IgD-negative memory B cell (primary cell): ENCODE data around the gene LPAR4. TPM values are rescaled to one million over a fixed set of nuclear protein-coding genes. Genes with fewer than 3 reads are reported as not detected.
A peak's percentile ranks its signal among the peaks of the same experiment; 100 is the strongest.

ENCODE experiments used
- H3K27ac Mint-ChIP-seq, 3 donors: one replicate each; pipeline ENCODE4 v1.8.0; 2020 to 2022; ENCODE audit warnings: mild to moderate bottlenecking in 3 of 3, mixed read lengths in 3 of 3, moderate library complexity in 1 of 3
- H3K27me3 Mint-ChIP-seq: one replicate; pipeline ENCODE4 v1.8.0; 2021; ENCODE audit warnings: mixed read lengths
- H3K36me3 Mint-ChIP-seq: one replicate; pipeline ENCODE4 v1.8.0; 2020; ENCODE audit warnings: mild to moderate bottlenecking, mixed read lengths
- H3K4me1 Mint-ChIP-seq, 3 donors: one replicate each; pipeline ENCODE4 v1.8.0; 2020 to 2022; ENCODE audit warnings: mixed read lengths in 3 of 3, mild to moderate bottlenecking in 1 of 3
- H3K4me3 Mint-ChIP-seq, 4 donors: one replicate each; pipeline ENCODE4 v1.8.0; 2020 to 2022; ENCODE audit warnings: mild to moderate bottlenecking in 4 of 4, mixed read lengths in 4 of 4, moderate library complexity in 3 of 4
- H3K9me3 Mint-ChIP-seq, 3 donors: one replicate each; pipeline ENCODE4 v1.8.0; 2020 to 2021; ENCODE audit warnings: mixed read lengths in 3 of 3, mild to moderate bottlenecking in 1 of 3
- polyA plus RNA-seq: library from polyadenylated mRNA; unstranded; fragments of 300-500 nt; fragmentation: Illumina TruSeq; gene quantifications from one replicate; pipeline ENCODE4 v1.2.3, GENCODE V29; 2021

Gene LPAR4
- polyA plus RNA-seq: not detected

GRCh38 chrX:78747489-78747888 is at the start of gene LPAR4:
Gene LPAR4, plus strand, starts transcription at chrX:78747720. Its CDS starts 7,150 bp downstream, at chrX:78754870.
- Mint-ChIP-seq H3K9me3 (no peaks in the 10 kb centered on the region), H3K27me3 (peaks cover 5% of the 10 kb centered on the region), H3K4me1 (peaks cover 0 to 5% (median 1%) of the 10 kb centered on the region in 3 donors), H3K36me3 (no peaks in the 10 kb centered on the region), H3K27ac (no peak within 1 kb of the TSS), H3K4me3 (peak within 1 kb of the TSS in 1 of 4 donors; percentile 59)

- H3K4me1 Mint-ChIP-seq: peaks cover 0 to 1% (median 0%) of the 10 kb centered on the region in 3 donors
- H3K27ac Mint-ChIP-seq: no peak overlapping the region
- H3K27me3 Mint-ChIP-seq: no peaks in the 10 kb centered on the region
- no peak overlapping the region for H3K4me3 Mint-ChIP-seq
- peaks cover 2% of the 10 kb centered on the region for H3K36me3 Mint-ChIP-seq
- no peaks in the 10 kb centered on the region for H3K9me3 Mint-ChIP-seq
These were observed 41.4 kb upstream of the LPAR4 start for GRCh38 chrX:78706071-78706470.

- Mint-ChIP-seq H3K27ac (no peak overlapping the region), H3K36me3 (peaks cover 2% of the 10 kb centered on the region), H3K4me3 (no peak overlapping the region), H3K27me3 (peaks cover 3% of the 10 kb centered on the region), H3K9me3 (no peaks in the 10 kb centered on the region), H3K4me1 (peaks cover 0 to 1% (median 0%) of the 10 kb centered on the region in 3 donors)
These were observed 39.3 kb upstream of the LPAR4 start for GRCh38 chrX:78708262-78708661.

GRCh38 chrX:78708816-78709215 is 38.7 kb upstream of the LPAR4 start:
- Mint-ChIP-seq H3K27me3 (peaks cover 3% of the 10 kb centered on the region), H3K9me3 (no peaks in the 10 kb centered on the region), H3K4me1 (peaks cover 0 to 1% (median 0%) of the 10 kb centered on the region in 3 donors), H3K4me3 (no peak overlapping the region), H3K27ac (no peak overlapping the region), H3K36me3 (peaks cover 2% of the 10 kb centered on the region)

- H3K9me3 Mint-ChIP-seq: no peaks in the 10 kb centered on the region
- H3K27ac Mint-ChIP-seq: no peak overlapping the region
- H3K4me3 Mint-ChIP-seq: no peak overlapping the region
- peaks cover 3% of the 10 kb centered on the region for H3K27me3 Mint-ChIP-seq
- peaks cover 0 to 1% (median 0%) of the 10 kb centered on the region in 3 donors for H3K4me1 Mint-ChIP-seq
- H3K36me3 Mint-ChIP-seq: peaks cover 2% of the 10 kb centered on the region
These were observed 37.3 kb upstream of the LPAR4 start for GRCh38 chrX:78710171-78710570.

GRCh38 chrX:78712336-78712735 is 35.2 kb upstream of the LPAR4 start:
- Mint-ChIP-seq H3K4me3 (no peak overlapping the region), H3K27me3 (peaks cover 3% of the 10 kb centered on the region), H3K36me3 (peaks cover 2% of the 10 kb centered on the region), H3K9me3 (no peaks in the 10 kb centered on the region), H3K27ac (no peak overlapping the region), H3K4me1 (peaks cover 0 to 1% (median 0%) of the 10 kb centered on the region in 3 donors)

- Mint-ChIP-seq H3K27me3 (no peaks in the 10 kb centered on the region), H3K27ac (no peak overlapping the region), H3K4me1 (peaks cover 0 to 7% (median 0%) of the 10 kb centered on the region in 3 donors), H3K9me3 (peaks cover 0 to 2% (median 0%) of the 10 kb centered on the region in 3 donors), H3K4me3 (no peak overlapping the region), H3K36me3 (no peaks in the 10 kb centered on the region)
These were observed 22.2 kb upstream of the LPAR4 start for GRCh38 chrX:78725287-78725686.

GRCh38 chrX:78746496-78746895 is 1.0 kb upstream of the LPAR4 start:
- H3K27ac Mint-ChIP-seq: no peak overlapping the region
- peaks cover 0 to 2% (median 1%) of the 10 kb centered on the region in 3 donors for H3K4me1 Mint-ChIP-seq
- peaks cover 5% of the 10 kb centered on the region for H3K27me3 Mint-ChIP-seq
- H3K9me3 Mint-ChIP-seq: no peaks in the 10 kb centered on the region
- H3K36me3 Mint-ChIP-seq: no peaks in the 10 kb centered on the region
- H3K4me3 Mint-ChIP-seq: no peak overlapping the region

GRCh38 chrX:78747971-78748370 is 451 bp downstream of the LPAR4 start:
- peaks cover 0 to 10% (median 1%) of the 10 kb centered on the region in 3 donors for H3K4me1 Mint-ChIP-seq
- peak overlapping the region in 1 of 4 donors; percentile 59 for H3K4me3 Mint-ChIP-seq
- no peaks in the 10 kb centered on the region for H3K9me3 Mint-ChIP-seq
- no peaks in the 10 kb centered on the region for H3K36me3 Mint-ChIP-seq
- no peak overlapping the region for H3K27ac Mint-ChIP-seq
- peaks cover 5% of the 10 kb centered on the region for H3K27me3 Mint-ChIP-seq

GRCh38 chrX:78748846-78749245 is 1.3 kb downstream of the LPAR4 start:
- Mint-ChIP-seq H3K4me1 (peaks cover 8 to 19% (median 9%) of the 10 kb centered on the region in 3 donors), H3K27me3 (peaks cover 5% of the 10 kb centered on the region), H3K36me3 (no peaks in the 10 kb centered on the region), H3K27ac (no peak overlapping the region), H3K4me3 (no peak overlapping the region), H3K9me3 (no peaks in the 10 kb centered on the region)

- H3K4me1 Mint-ChIP-seq: peaks cover 23 to 43% (median 27%) of the 10 kb centered on the region in 3 donors
- no peaks in the 10 kb centered on the region for H3K36me3 Mint-ChIP-seq
- no peaks in the 10 kb centered on the region for H3K27me3 Mint-ChIP-seq
- peak overlapping the region; percentile 55 to 85 (median 62) for H3K4me3 Mint-ChIP-seq
- no peaks in the 10 kb centered on the region for H3K9me3 Mint-ChIP-seq
- H3K27ac Mint-ChIP-seq: peak overlapping the region; percentile 10 to 69 (median 26)
These were observed 6.1 kb downstream of the LPAR4 start for GRCh38 chrX:78753571-78753970.

- Mint-ChIP-seq H3K36me3 (no peaks in the 10 kb centered on the region), H3K27me3 (no peaks in the 10 kb centered on the region), H3K4me3 (peak overlapping the region; percentile 9 to 87 (median 80)), H3K9me3 (no peaks in the 10 kb centered on the region), H3K4me1 (peaks cover 23 to 42% (median 27%) of the 10 kb centered on the region in 3 donors), H3K27ac (peak overlapping the region; percentile 0 to 13 (median 6))
These were observed 7.4 kb downstream of the LPAR4 start for GRCh38 chrX:78754917-78755316.

GRCh38 chrX:78759081-78759480 is 11.6 kb downstream of the LPAR4 start:
- Mint-ChIP-seq H3K36me3 (no peaks in the 10 kb centered on the region), H3K4me3 (no peak overlapping the region), H3K4me1 (peaks cover 16 to 27% (median 17%) of the 10 kb centered on the region in 3 donors)

GRCh38 chrX:78769101-78769755 is 21.7 kb downstream of the LPAR4 start:
- Mint-ChIP-seq H3K27me3 (peaks cover 5% of the 10 kb centered on the region), H3K36me3 (no peaks in the 10 kb centered on the region), H3K27ac (no peak overlapping the region), H3K9me3 (no peaks in the 10 kb centered on the region), H3K4me1 (peaks cover 0 to 1% (median 0%) of the 10 kb centered on the region in 3 donors), H3K4me3 (no peak overlapping the region)

More at GRCh38 chrX:78759081-78759480, 11.6 kb downstream of the LPAR4 start:
- no peaks in the 10 kb centered on the region for H3K27me3 Mint-ChIP-seq
- no peak overlapping the region for H3K27ac Mint-ChIP-seq
- H3K9me3 Mint-ChIP-seq: no peaks in the 10 kb centered on the region

GRCh38 chrX:78769946-78770345 is 22.4 kb downstream of the LPAR4 start:
- Mint-ChIP-seq H3K27ac (no peak overlapping the region), H3K4me3 (no peak overlapping the region), H3K9me3 (peaks cover 0 to under 1% (median 0%) of the 10 kb centered on the region in 3 donors), H3K4me1 (peaks cover 0 to 1% (median 0%) of the 10 kb centered on the region in 3 donors), H3K36me3 (no peaks in the 10 kb centered on the region), H3K27me3 (peaks cover 5% of the 10 kb centered on the region)

- peaks cover 5% of the 10 kb centered on the region for H3K36me3 Mint-ChIP-seq
- H3K27me3 Mint-ChIP-seq: peaks cover 1% of the 10 kb centered on the region
- H3K27ac Mint-ChIP-seq: no peak overlapping the region
- no peak overlapping the region for H3K4me3 Mint-ChIP-seq
- peaks cover 0 to 4% (median 1%) of the 10 kb centered on the region in 3 donors for H3K9me3 Mint-ChIP-seq
- H3K4me1 Mint-ChIP-seq: peaks cover 7 to 8% (median 8%) of the 10 kb centered on the region in 3 donors
These were observed 49.4 kb downstream of the LPAR4 start for GRCh38 chrX:78796916-78797315.
